ENCODE results near the gene ZBED6.

Gene ZBED6

DNA sequence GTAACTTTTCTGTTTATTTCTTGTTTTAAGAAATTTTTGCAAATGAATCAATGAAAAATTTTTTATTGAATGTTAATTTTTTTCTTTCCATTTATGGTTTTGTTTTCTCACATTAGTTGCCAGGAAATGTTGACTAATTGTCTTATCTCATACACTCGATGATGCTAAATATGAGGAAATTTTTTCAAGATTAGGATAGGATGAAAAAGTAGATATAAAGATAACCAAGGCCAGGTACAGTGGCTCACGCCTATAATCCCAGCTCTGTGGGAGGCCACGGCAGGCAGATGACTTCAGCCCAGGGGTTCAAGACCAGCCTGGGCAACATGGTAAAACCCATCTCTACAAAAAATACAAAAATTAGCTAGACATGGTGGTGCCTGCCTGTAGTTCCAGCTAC lies 17.8 kb upstream of the ZBED6 start:
- H4K20me1 ChIP-seq (ENCODE audit: insufficient read depth), result no peaks in the 10 kb centered on the region
- TF ChIP-seq, protein P1, sequence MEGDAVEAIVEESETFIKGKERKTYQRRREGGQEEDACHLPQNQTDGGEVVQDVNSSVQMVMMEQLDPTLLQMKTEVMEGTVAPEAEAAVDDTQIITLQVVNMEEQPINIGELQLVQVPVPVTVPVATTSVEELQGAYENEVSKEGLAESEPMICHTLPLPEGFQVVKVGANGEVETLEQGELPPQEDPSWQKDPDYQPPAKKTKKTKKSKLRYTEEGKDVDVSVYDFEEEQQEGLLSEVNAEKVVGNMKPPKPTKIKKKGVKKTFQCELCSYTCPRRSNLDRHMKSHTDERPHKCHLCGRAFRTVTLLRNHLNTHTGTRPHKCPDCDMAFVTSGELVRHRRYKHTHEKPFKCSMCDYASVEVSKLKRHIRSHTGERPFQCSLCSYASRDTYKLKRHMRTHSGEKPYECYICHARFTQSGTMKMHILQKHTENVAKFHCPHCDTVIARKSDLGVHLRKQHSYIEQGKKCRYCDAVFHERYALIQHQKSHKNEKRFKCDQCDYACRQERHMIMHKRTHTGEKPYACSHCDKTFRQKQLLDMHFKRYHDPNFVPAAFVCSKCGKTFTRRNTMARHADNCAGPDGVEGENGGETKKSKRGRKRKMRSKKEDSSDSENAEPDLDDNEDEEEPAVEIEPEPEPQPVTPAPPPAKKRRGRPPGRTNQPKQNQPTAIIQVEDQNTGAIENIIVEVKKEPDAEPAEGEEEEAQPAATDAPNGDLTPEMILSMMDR (conservative IDR thresholded peaks at IDR 0.05; ENCODE audit: low read depth, low read length), result no peak
- H3K79me2 ChIP-seq (ENCODE audit: insufficient read depth, low read depth), result no peaks in the 10 kb centered on the region
- no peaks in the 10 kb centered on the region for H3K36me3 ChIP-seq (ENCODE audit: insufficient read depth)
- no peaks in the 10 kb centered on the region for H3K4me1 ChIP-seq (ENCODE audit: low read depth, poor library complexity, severe bottlenecking)
- H3K4me3 ChIP-seq (IDR thresholded peaks at IDR 0.05; ENCODE audit: insufficient read depth, low read depth, low read length), result no peak overlapping the region
- no peaks in the 10 kb centered on the region for H3K27me3 ChIP-seq (ENCODE audit: insufficient read depth, low read depth)
- H2AFZ ChIP-seq (ENCODE audit: low read depth), result no peak overlapping the region
- H3K27ac ChIP-seq, result no peak overlapping the region
- H3K9ac ChIP-seq, result no peak overlapping the region
- no peak overlapping the region for H3K4me2 ChIP-seq

- H3K27me3 ChIP-seq (ENCODE audit: insufficient read depth, low read depth), result no peaks in the 10 kb centered on the region
- no peak overlapping the region for H3K4me2 ChIP-seq
- no peaks in the 10 kb centered on the region for H3K79me2 ChIP-seq (ENCODE audit: insufficient read depth, low read depth)
- H3K4me3 ChIP-seq (IDR thresholded peaks at IDR 0.05; ENCODE audit: insufficient read depth, low read depth, low read length), result no peak overlapping the region
- TF ChIP-seq, protein P1 (conservative IDR thresholded peaks at IDR 0.05; ENCODE audit: low read depth, low read length), result no peak
- H3K9ac ChIP-seq, result no peak overlapping the region
- no peaks in the 10 kb centered on the region for H3K36me3 ChIP-seq (ENCODE audit: insufficient read depth)
- H4K20me1 ChIP-seq (ENCODE audit: insufficient read depth), result no peaks in the 10 kb centered on the region
- H2AFZ ChIP-seq (ENCODE audit: low read depth), result no peak overlapping the region
- no peaks in the 10 kb centered on the region for H3K4me1 ChIP-seq (ENCODE audit: low read depth, poor library complexity, severe bottlenecking)
- no peak overlapping the region for H3K27ac ChIP-seq
Measured at GRCh38 chr1:203778146-203778545, 17.3 kb upstream of the ZBED6 start.

DNA sequence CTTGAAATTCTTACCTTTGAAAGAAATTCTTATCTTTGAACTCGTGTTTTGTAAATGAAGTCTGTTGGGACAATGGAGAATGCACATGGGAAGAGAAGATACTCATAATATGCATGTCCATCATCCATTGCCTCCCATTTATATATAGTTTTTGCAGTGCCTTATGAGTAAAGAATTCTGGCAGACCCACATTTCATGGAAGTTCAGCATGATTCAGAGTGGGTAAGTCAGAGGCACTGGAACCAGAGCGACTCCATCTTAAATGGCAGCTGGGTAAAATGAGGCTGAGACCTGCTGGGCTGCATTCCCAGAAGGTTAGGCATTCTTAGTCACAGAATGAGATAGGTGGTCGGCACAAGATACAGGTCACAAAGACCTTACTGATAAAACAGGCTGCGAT lies 16.6 kb upstream of the ZBED6 start:
- Histone ChIP-seq H3K9ac (no peak overlapping the region), H3K4me2 (no peak overlapping the region), H2AFZ (ENCODE audit: low read depth) (no peak overlapping the region), H3K79me2 (ENCODE audit: insufficient read depth, low read depth) (no peaks in the 10 kb centered on the region), H3K4me3 (IDR thresholded peaks at IDR 0.05; ENCODE audit: insufficient read depth, low read depth, low read length) (no peak overlapping the region), H3K27ac (no peak overlapping the region), H3K27me3 (ENCODE audit: insufficient read depth, low read depth) (no peaks in the 10 kb centered on the region), H3K4me1 (ENCODE audit: low read depth, poor library complexity, severe bottlenecking) (no peaks in the 10 kb centered on the region), H4K20me1 (ENCODE audit: insufficient read depth) (no peaks in the 10 kb centered on the region), H3K36me3 (ENCODE audit: insufficient read depth) (no peaks in the 10 kb centered on the region)
- TF ChIP-seq, protein P1 (conservative IDR thresholded peaks at IDR 0.05; ENCODE audit: low read depth, low read length), result no peak

DNA sequence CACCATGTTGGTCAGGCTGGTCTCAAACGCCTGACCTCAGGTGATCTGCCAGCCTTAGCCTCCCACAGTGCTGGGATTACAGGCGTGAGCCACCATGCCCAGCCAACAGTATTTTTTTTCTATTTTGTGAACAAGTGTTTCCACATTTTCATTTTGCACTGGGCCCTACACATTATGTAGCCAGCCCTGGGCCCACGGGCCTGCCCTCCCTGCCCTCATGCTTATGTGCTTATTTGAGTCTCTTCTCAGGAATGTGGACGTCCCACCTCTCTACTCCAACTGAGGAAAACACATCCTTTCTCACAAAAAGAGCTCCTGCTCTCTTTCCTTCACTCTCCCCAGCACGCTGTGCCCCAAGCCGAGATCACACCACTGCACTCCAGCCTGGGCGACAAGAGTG lies 13.5 kb upstream of the ZBED6 start:
- Histone ChIP-seq H3K27me3 (ENCODE audit: insufficient read depth, low read depth) (no peaks in the 10 kb centered on the region), H3K27ac (no peak overlapping the region), H3K4me3 (IDR thresholded peaks at IDR 0.05; ENCODE audit: insufficient read depth, low read depth, low read length) (no peak overlapping the region), H3K4me2 (no peak overlapping the region), H3K36me3 (ENCODE audit: insufficient read depth) (no peaks in the 10 kb centered on the region), H4K20me1 (ENCODE audit: insufficient read depth) (no peaks in the 10 kb centered on the region), H3K4me1 (ENCODE audit: low read depth, poor library complexity, severe bottlenecking) (no peaks in the 10 kb centered on the region), H2AFZ (ENCODE audit: low read depth) (no peak overlapping the region), H3K9ac (no peak overlapping the region), H3K79me2 (ENCODE audit: insufficient read depth, low read depth) (no peaks in the 10 kb centered on the region)
- TF ChIP-seq, protein P1 (conservative IDR thresholded peaks at IDR 0.05; ENCODE audit: low read depth, low read length), result no peak
